H7 (cell line): ENCODE results near the gene SULT1C2. TPM values are rescaled to one million over a fixed set of nuclear protein-coding genes. Genes with fewer than 3 reads are reported as not detected.

Source experiments
- DNase-seq: peaks from one replicate; pipeline ENCODE4 v3.0.0; 2012
- H3K27me3 ChIP-seq: 2 replicates; pipeline ENCODE4 v1.6.0; 2011; ENCODE audit warnings: mild to moderate bottlenecking, low read length; ENCODE audit not compliant: control insufficient read depth, insufficient read depth
- H3K36me3 ChIP-seq: replicated peaks from 2 replicates; pipeline ENCODE4 v1.5.1; 2011; ENCODE audit warnings: low read length; ENCODE audit not compliant: control insufficient read depth, insufficient read depth
- H3K4me3 ChIP-seq: 2 replicates; pipeline ENCODE4 v1.5.1; 2011; ENCODE audit warnings: low read depth, mild to moderate bottlenecking, control low read depth, low read length, moderate library complexity; ENCODE audit not compliant: insufficient read depth
- total RNA-seq: library from RNA; depleted of rRNA; stranded (reverse); fragments of >200 nt; shearing (Covaris generic); gene quantifications from 2 replicates; pipeline ENCODE4 v1.2.3, GENCODE V29; 2014; rRNA removed

Gene SULT1C2
- 1.4 TPM in 2 replicates for total RNA-seq

DNA sequence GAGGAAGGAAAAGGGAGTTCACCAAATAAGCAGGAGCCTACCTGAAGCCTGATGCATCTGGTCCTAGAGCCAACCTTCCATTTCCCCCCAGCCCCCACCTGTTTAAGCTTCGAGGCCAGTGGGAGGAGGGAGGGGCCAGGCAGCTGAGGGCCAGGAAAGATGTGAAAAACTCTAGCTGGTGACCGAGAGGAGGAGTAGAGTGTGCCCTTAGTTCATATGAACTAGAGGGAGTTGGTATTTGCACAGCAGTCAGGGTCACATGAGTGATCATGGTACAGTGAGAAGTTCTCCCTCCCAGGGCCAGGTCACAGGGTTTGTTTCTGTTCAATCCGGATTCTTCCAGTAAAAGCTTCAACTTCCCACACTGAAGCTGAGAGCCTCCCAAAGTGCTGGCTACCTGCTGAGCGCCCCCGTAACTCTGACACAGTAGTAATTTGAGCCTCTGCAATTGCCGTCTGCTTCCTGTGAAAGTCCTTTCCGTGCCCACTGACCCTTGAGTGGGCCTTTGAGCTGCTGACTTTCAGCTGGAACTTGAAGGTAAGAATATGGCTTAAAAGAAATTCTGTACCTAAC, at the start of gene SULT1C2:
TSS of gene SULT1C2 (plus strand) at position 362 of the 573 bp plus-strand sequence. CDS start 4,773 bp downstream, outside the sequence.
- Histone ChIP-seq H3K27me3 (no peaks in the 10 kb centered on the region), H3K36me3 (no peaks in the 10 kb centered on the region), H3K4me3 (0 out of 2 replicates have a peak within 1 kb of the TSS, but pooled peaks have one; percentile 14)
- peak; percentile 38 for DNase-seq

GRCh38 chr2:108239786-108240185, 48.9 kb upstream of the SULT1C2 start, which contains the start of gene SULT1C3:
Gene SULT1C3 (plus strand): TSS chr2:108239968. CDS start chr2:108247195, 7,227 bp downstream.
- DNase-seq, result no peak
- Histone ChIP-seq H3K4me3 (no peak within 1 kb of the TSS), H3K36me3 (no peaks in the 10 kb centered on the region), H3K27me3 (no peaks in the 10 kb centered on the region)

GRCh38 chr2:108240966-108241365, 47.7 kb upstream of the SULT1C2 start:
- no peak for DNase-seq

GRCh38 chr2:108243566-108243965, 45.1 kb upstream of the SULT1C2 start:
- no peak overlapping the region for H3K4me3 ChIP-seq
- no peaks in the 10 kb centered on the region for H3K27me3 ChIP-seq
- H3K36me3 ChIP-seq, result no peaks in the 10 kb centered on the region
- DNase-seq, result no peak

More at GRCh38 chr2:108240966-108241365, 47.7 kb upstream of the SULT1C2 start:
- Histone ChIP-seq H3K27me3 (no peaks in the 10 kb centered on the region), H3K36me3 (no peaks in the 10 kb centered on the region), H3K4me3 (no peak overlapping the region)

DNA sequence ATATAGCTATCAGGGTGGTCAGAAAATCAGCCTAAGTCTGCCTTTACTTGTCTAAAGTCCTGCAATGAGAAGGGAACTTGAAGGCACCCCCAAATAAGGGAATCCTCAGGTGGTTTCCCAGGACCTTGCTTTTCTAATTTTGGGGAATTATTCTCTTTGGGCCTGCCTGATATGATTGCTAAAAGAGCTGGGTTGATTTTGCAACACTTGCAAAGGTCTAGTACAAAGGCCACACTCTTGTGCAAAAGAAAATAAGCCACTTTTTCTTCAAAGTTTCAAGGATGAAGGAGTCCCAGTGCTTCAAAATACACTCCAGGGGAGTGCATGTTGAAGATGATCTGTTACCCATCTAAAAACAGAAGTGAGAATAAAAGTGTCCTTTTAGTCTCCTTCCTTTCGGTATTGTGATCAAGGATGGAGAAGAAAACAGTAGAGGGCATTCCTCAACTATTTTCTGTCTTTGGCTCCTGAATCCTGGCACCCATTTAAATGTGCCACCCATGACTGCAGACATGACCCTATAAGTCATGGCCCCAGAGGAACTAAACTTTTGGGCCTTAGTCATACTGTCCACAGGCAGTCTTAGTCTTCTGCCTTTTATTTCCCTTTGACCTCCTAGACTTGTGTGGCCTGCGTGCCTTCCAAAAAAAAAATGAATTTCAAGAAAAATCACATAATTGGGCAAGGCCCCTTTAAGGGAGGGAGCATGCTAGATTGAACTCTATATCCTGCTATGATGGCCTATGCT, 43.9 kb upstream of the SULT1C2 start:
- no peak overlapping the region for H3K4me3 ChIP-seq
- DNase-seq, result no peak
- H3K27me3 ChIP-seq, result no peaks in the 10 kb centered on the region
- no peaks in the 10 kb centered on the region for H3K36me3 ChIP-seq

DNA sequence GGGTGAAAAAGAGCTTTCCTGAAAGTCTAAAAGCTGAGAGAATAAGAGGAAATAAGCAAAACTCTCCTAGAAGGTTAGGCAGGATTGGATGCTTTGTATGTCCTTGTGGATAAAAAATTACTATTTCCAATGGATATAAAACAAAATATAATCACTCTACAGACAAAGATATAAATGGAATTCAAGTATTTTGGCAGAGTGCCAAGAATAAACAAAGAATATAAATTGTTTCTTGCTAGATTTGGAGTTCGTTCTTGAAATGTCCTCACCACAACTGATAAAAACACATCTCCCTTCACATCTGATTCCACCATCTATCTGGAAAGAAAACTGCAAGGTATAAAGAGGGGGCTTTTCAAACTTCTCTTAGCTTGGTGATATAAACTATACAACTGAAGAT, 35.6 kb upstream of the SULT1C2 start:
- Histone ChIP-seq H3K36me3 (no peaks in the 10 kb centered on the region), H3K4me3 (no peak overlapping the region), H3K27me3 (no peaks in the 10 kb centered on the region)
- no peak for DNase-seq

GRCh38 chr2:108257757-108258331, 30.9 kb upstream of the SULT1C2 start:
- DNase-seq, result no peak
- no peaks in the 10 kb centered on the region for H3K27me3 ChIP-seq
- no peaks in the 10 kb centered on the region for H3K36me3 ChIP-seq
- H3K4me3 ChIP-seq, result no peak overlapping the region

DNA sequence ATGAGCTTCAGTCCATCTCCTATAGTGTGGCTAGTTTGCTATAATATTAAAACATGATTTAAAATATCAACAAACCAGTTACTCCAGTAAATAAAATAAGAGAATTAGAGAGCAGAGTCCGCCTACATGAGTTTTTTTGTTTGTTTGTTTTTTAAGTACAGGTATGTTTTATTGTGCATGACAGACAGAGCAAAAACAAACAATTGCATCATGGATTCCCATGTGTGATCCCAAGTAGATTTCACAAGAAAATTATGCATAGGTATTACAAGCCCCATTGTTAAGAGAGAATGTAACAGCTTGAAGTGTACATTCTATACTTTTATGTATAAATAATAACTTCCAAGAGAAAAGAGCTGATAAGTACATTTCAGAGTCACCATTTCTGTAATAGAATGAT, 27.9 kb upstream of the SULT1C2 start:
- Histone ChIP-seq H3K36me3 (no peaks in the 10 kb centered on the region), H3K27me3 (no peaks in the 10 kb centered on the region), H3K4me3 (no peak overlapping the region)
- no peak for DNase-seq

DNA sequence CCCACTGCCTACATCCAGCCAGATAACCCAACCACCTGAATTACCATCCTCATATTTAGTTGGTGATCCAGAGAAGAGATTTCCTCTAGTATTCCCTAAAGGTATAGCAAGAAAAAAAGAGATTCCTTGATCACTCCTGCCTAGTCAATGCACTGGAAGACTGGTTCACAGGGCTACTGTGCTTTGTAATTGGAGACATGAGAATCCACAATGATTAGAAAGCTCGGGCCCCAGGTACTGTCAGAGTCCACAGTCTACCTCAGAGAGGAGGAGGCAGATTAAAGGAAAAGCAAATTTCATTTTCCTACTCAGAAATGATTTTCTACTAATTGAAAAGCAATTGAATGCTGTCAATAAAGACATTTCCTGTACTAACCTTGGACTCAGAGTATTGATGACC, 26.7 kb upstream of the SULT1C2 start:
- H3K27me3 ChIP-seq, result no peaks in the 10 kb centered on the region
- no peaks in the 10 kb centered on the region for H3K36me3 ChIP-seq
- no peak overlapping the region for H3K4me3 ChIP-seq
- DNase-seq, result no peak

DNA sequence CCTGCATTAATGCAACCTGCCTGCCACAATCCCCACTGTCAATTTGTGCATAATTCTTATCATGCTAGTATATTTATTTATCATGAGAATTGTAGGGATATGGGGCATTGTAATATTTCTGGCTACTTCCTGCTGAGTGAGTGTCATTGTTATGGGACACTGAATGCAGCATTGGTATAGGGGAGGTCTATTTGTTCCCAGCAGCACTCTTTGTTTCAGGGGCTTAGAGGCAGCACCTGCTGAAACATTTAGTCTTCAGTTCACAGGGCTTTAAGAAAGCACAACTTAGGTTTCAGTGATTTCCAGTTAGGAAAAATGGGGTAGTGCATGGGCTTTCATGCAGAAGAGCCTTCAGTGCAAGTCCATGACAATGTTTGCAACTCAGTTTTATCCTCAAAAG, 25.3 kb upstream of the SULT1C2 start:
- no peaks in the 10 kb centered on the region for H3K27me3 ChIP-seq
- no peak overlapping the region for H3K4me3 ChIP-seq
- no peak for DNase-seq
- no peaks in the 10 kb centered on the region for H3K36me3 ChIP-seq

DNA sequence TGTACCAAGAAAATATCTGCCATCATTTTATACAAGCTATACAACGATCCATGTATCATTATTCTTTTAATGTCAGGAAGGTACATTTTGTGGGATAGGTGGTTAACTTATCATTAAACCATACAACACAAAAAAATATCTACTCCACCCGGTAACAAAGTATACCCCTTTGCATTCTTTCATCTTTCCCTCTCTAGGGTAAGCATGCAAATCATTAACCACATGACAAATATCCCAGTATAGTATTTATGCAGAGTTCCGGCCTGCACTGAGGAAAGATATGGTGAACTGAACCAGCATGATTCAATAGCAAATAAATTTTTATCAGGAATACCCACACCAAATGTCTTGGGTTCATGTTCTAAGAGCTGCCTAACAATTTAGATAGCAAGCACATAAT, 22.5 kb upstream of the SULT1C2 start:
- DNase-seq, result no peak
- Histone ChIP-seq H3K4me3 (no peak overlapping the region), H3K36me3 (no peaks in the 10 kb centered on the region), H3K27me3 (no peaks in the 10 kb centered on the region)

DNA sequence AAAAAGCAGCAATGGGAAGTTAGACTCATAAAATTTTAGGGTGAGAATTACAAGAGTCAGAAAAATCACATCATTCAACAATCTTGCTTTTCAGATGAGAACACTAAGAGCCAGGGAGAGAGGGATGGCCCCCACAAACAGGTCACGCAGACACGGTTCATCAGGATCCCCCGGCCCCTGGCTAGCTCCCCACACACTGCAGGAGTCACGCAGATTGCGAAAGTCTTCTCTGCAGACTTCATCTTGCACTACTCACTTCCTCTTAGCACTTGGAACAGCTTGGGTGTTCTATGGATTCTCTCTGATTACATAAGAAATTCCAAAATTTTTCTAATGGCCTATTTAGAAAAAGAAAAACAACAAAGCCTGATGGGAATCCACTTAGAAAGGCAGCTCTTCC, 21.6 kb upstream of the SULT1C2 start:
- DNase-seq, result no peak
- no peak overlapping the region for H3K4me3 ChIP-seq

DNA sequence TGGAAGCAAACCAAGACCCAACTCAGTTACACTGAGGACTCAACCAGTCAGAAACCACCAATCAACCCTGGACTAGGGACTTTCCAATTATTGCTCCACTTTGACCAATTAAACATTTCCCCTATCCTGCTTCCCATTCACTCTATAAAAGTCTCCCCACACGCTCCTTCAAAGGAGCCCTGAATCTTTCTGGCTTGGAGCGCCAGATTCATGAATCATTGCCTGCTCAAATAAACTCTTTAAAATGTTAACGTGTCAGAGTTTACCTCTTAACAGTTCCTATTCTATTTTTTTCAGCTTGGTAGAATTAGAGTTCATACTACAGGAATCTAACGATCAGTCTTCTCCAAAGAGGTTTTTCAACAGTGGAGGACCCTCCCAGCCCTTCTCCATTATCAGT, 20.7 kb upstream of the SULT1C2 start:
- Histone ChIP-seq H3K36me3 (no peaks in the 10 kb centered on the region), H3K27me3 (no peaks in the 10 kb centered on the region), H3K4me3 (no peak overlapping the region)
- DNase-seq, result no peak

More for the DNA sequence above, 21.6 kb upstream of the SULT1C2 start:
- H3K27me3 ChIP-seq, result no peaks in the 10 kb centered on the region
- no peaks in the 10 kb centered on the region for H3K36me3 ChIP-seq

- Histone ChIP-seq H3K36me3 (no peaks in the 10 kb centered on the region), H3K4me3 (no peak overlapping the region), H3K27me3 (no peaks in the 10 kb centered on the region)
- no peak for DNase-seq
Observed at GRCh38 chr2:108270346-108270745, 18.3 kb upstream of the SULT1C2 start.
